GM21447 (cell line): ENCODE measurements around the gene KCTD20.
"Not testable (repeated sequence)": the region's sequence is repeated elsewhere in the genome, so short reads cannot be mapped to it uniquely, and the experiment has no call there.

Experiments used
- ATAC-seq: cut with Tn5 transposase; IDR thresholded peaks from one replicate; pipeline ENCODE4 v1.9.1; 2021; ENCODE audit not compliant: unreplicated experiment

KCTD20 gene

GRCh38 chr6:36443471-36444428 lies 950 bp downstream of the KCTD20 start:
- ATAC-seq: no peak

- no peak for ATAC-seq
Measured at GRCh38 chr6:36444470-36444869, 1.7 kb downstream of the KCTD20 start.

DNA sequence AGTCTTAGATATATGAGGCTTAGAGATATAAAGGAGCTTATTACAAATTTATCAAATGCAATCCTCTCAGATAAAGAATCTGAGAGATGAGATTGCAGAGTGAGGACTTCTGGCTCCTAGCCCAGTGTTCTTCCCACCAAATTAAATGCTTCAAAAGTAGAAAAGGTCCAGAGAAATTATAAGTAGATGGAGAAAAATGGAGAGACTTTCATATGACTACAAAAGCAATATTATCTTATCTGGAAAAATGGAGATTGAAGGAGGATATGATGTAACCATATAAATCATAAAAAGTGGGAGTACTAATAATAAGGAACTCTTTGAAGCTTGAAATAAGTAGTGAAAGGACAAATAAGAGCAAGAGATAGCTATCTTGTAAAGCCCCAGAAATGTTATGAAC lies 2.8 kb downstream of the KCTD20 start:
- no peak for ATAC-seq

DNA sequence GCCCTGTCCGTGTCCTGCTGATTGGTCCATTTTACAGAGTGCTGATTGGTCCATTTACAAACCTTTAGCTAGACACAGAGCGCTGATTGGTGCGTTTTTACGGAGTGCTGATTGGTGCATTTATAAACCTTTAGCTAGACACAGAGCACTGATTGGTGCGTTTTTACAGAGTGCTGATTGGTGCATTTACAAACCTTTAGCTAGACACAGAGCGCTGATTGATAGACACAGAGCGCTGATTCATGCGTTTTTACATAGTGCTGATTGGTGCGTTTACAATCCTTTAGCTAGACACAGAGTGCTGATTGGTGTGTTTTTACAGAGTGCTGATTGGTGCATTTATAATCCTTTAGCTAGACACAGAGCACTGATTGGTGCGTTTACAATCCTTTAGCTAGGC lies 6.4 kb downstream of the KCTD20 start:
- not testable (repeated sequence) for ATAC-seq

DNA sequence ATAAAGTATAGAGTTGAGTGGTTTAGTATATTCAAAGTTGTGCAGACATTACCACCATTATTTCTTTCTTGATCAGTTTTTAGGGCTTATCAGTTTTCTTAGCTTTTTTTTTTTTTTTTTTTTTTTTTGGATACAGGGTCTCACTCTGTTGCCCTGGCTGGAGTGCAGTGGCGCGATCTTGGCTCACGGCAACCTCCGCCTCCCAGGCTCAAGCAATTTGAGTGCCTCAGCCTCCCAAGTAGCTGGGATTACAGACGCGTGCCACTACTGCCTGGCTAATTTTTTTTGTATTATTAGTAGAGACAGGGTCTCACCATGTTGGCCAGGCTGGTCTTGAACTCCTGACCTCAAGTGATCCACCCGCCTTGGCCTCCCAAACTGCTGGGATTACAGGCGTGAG lies 10.1 kb downstream of the KCTD20 start:
- not testable (repeated sequence) for ATAC-seq

DNA sequence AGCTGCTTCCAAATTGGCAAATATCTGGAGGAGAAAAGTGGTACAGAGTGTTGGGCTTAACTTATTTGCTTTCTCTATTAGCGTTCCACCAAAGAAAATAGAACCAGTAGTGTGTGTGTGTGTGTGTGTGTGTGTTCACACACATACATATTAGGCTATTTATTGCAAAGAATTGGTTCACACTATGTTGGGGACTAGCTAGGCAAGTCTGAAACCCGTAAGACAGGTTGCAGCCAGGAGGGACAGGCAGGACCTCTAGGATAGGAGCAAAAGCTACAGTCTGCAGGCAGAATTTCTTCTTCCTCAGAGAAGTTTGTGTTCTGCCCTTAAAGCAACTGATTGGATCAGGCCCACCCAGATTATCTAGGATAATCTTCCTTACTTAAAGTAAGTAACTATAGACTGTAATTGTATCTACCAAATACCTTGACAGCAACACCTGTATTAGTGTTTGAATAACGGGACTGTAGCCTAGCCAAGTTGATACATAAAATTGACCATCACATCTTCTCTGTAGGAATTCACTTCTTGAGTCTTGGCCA lies 12.8 kb downstream of the KCTD20 start:
- no peak for ATAC-seq

- ATAC-seq: no peak
Measured at GRCh38 chr6:36459501-36459900, 16.7 kb downstream of the KCTD20 start.

GRCh38 chr6:36460916-36461315 lies 18.1 kb downstream of the KCTD20 start:
- ATAC-seq: no peak

DNA sequence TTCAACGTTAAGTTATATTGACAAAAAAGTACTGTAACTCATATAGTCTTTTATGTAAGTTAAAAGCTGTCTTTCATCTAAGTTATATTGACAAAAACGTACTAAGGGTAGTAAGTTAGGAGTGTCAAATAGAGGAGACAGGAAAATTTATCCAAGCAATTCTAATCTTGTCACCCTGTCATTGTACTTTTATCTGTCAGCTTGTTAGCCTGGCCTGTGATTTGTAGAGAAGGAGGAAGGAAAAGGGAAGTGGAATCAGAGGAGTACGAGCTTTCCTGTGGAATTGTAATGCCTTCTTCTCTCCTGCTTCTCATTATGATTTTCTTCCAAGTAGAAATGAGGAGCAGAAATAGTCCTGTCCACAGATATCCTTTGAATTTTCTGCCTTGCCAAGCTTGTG lies 18.8 kb downstream of the KCTD20 start:
- ATAC-seq: no peak

- ATAC-seq: no peak
Measured at GRCh38 chr6:36463676-36464075, 20.9 kb downstream of the KCTD20 start.

DNA sequence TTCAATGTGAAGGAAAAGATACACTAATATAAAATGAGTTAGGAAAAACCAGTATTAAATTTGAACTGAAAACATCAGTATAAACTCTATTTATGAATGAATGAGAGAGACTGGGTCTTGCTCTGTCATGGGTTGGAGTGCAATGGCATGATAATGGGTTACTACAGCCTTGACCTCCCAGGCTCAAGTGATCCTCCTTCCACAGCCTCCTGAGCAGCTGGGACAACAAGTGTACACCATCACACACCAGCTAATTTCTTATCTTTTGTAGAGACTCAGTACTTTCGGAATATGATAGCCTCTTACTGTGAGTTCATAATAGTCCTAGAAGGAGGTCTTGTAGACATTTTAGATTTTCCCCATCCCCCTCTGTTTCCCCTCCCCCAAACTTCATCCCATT lies 21.4 kb downstream of the KCTD20 start:
- no peak for ATAC-seq

- no peak for ATAC-seq
Measured at GRCh38 chr6:36467625-36468024, 24.8 kb downstream of the KCTD20 start.

- no peak for ATAC-seq
Measured at GRCh38 chr6:36469148-36469661, 26.4 kb downstream of the KCTD20 start.

GRCh38 chr6:36469946-36470345 lies 27.1 kb downstream of the KCTD20 start:
- ATAC-seq: no peak

DNA sequence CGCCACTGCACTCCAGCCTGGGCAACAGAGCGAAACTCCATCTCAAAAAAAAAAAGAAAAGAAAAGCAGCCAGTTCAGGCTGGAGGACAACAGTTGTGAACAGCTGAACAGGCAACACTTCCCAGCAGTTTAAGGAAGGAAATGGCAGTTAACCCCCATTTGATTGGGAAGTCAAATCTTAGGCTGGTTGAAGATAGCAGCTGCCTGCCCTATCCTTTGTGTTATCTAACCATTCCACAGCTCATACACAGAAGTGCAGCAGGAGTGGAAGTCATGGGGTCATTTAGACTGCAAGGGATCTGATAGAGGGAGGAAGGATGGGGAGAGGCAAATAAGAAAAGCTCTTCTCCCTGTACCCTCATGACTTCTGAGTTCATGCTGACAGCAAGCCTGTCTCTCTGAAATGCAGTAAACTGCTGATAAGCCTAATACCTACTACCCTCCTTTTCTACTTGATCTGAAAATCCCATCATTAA lies 35.3 kb downstream of the KCTD20 start:
- ATAC-seq: no peak

GRCh38 chr6:36479256-36479655 lies 36.5 kb downstream of the KCTD20 start:
- no peak for ATAC-seq

GRCh38 chr6:36483326-36483725 lies 40.5 kb downstream of the KCTD20 start:
- ATAC-seq: not testable (repeated sequence)

DNA sequence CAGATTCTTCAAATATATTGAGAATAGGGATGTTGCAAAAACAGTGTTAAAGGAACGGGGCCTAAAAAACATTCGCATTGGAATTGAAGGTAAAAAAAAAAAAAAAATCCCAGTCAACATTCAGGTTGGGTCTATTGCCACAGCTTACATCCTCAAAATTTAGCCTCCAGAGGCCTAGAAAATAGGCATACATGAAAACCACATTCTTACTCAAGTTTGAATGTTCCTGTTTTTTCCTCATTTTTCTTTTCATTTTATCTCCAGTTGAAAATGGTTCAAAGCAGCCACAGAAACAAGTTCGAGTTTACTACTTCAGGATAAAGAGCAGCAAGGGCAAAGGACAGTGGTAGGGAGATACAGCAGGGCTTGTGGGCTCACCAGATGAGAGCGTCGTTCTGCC lies 41.9 kb downstream of the KCTD20 start:
- no peak for ATAC-seq

- ATAC-seq: no peak
Measured at GRCh38 chr6:36487698-36488097, 44.9 kb downstream of the KCTD20 start.

GRCh38 chr6:36488221-36488620 lies 45.4 kb downstream of the KCTD20 start:
- ATAC-seq: no peak

DNA sequence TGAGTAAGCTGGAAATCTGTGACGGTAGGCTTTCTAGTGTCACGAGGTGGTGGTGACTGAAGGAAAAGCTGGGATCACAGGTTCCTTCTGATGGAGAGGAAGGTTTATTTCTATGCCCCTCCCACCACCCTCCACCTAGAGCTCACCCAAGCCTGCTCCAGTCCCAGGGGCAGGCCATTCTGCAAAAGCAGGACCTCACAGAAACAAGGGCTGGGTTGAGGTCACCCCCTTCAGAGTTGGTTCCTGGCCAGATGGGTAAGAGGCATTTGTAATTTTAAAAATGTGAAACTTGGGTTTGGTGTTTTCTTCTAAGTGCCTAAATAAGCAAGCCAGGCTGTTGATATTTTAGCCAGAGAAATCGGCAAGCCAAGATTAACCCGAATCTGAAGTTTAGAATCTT lies 46.6 kb downstream of the KCTD20 start:
- ATAC-seq: no peak

DNA sequence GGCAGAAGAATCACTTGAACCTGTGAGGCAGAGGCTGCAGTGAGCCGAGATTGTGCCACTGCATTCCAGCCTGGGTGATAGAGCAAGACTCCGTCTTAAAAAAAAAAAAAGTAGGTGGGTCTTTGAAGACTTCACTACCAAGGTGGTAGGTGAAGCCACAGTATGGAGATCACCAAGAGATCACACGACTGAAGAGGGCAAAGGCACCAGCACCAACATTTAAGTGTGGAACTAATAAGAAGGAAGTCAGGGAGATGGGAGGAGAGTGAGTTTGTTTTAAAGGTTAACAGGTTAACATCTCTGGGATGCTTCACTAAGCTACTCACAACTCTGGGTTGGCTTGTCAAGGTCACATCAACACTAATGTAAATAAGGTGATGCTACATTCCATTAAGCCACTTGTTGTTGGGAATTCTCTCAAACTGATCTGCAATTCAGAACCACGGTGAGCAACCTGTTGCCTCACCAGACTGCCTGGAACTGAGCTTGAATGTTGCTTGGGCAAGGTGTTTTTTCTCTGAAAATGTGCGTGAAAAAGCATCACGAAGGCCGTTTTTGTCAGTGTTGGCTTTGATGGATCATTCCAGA lies 48.7 kb downstream of the KCTD20 start:
- no peak for ATAC-seq
